Right renal cortex interstitium (tissue), 3 donors: Measurements from ENCODE around the gene ZNF439. TPM values are rescaled to one million over a fixed set of nuclear protein-coding genes. Genes with fewer than 3 reads are reported as not detected.
"Not testable (repeated sequence)": the region's sequence is repeated elsewhere in the genome, so short reads cannot be mapped to it uniquely, and the experiment has no call there.

Experiments
- DNase-seq, 3 donors: peaks; one replicate each; pipeline ENCODE4 v3.0.0-alpha.2; 2013; ENCODE audit warnings: low read depth in 3 of 3, low spot score in 2 of 3
- polyA plus RNA-seq, 3 donors: library from polyadenylated mRNA; unstranded; fragments of 120-200 nt; gene quantifications; one replicate each; pipeline ENCODE4 v1.2.1, GENCODE V29; 2013; ENCODE audit not compliant: insufficient read length in 3 of 3

ZNF439 gene
- polyA plus RNA-seq, 3 donors, result 20.6 to 22.1 (median 20.9) TPM

- not testable (repeated sequence) for DNase-seq
These were observed 19.2 kb downstream of the ZNF439 start for GRCh38 chr19:11867766-11868165.

GRCh38 chr19:11868188-11868587 lies 19.7 kb downstream of the ZNF439 start:
- DNase-seq, result no peak

- DNase-seq, result no peak
These were observed 24.1 kb downstream of the ZNF439 start for GRCh38 chr19:11872624-11873023.

GRCh38 chr19:11873762-11874161 lies 25.2 kb downstream of the ZNF439 start:
- no peak for DNase-seq

GRCh38 chr19:11879687-11880266 lies 31.3 kb downstream of the ZNF439 start:
- DNase-seq, result not testable (repeated sequence)

GRCh38 chr19:11880598-11880997 lies 32.1 kb downstream of the ZNF439 start:
- DNase-seq, result no peak

GRCh38 chr19:11881151-11881800 lies 32.8 kb downstream of the ZNF439 start:
- DNase-seq, result peak; percentile 25 to 54 (median 46)

GRCh38 chr19:11882606-11883005 lies 34.1 kb downstream of the ZNF439 start:
- DNase-seq, result no peak

GRCh38 chr19:11887234-11887610 lies 38.7 kb downstream of the ZNF439 start:
- DNase-seq, result no peak

- peak; percentile 72 to 88 (median 77) for DNase-seq
These were observed 39.3 kb downstream of the ZNF439 start, which contains the start of gene ZNF69 for GRCh38 chr19:11887611-11888531. TSS of gene ZNF69 (plus strand) at chr19:11887782. CDS start at chr19:11887924, 142 bp downstream.

GRCh38 chr19:11889901-11890300 lies 41.4 kb downstream of the ZNF439 start:
- DNase-seq, result not testable (repeated sequence)

GRCh38 chr19:11890634-11891033 lies 42.1 kb downstream of the ZNF439 start:
- no peak for DNase-seq

GRCh38 chr19:11894851-11895250 lies 46.3 kb downstream of the ZNF439 start:
- no peak for DNase-seq

GRCh38 chr19:11902228-11902627 lies 53.7 kb downstream of the ZNF439 start:
- DNase-seq, result no peak

GRCh38 chr19:11905928-11906327 lies 57.4 kb downstream of the ZNF439 start:
- no peak for DNase-seq

GRCh38 chr19:11911937-11912336 lies 63.4 kb downstream of the ZNF439 start:
- not testable (repeated sequence) for DNase-seq

- not testable (repeated sequence) for DNase-seq
These were observed 66.0 kb downstream of the ZNF439 start for GRCh38 chr19:11914417-11915051.
